NCI-H1105 (cell line): Measurements from ENCODE around the gene LSM4.
A peak's percentile ranks its signal among the peaks of the same experiment; 100 is the strongest.
"Not testable (repeated sequence)": the region's sequence is repeated elsewhere in the genome, so short reads cannot be mapped to it uniquely, and the experiment has no call there.

Experiments
- DNase-seq: peaks from one replicate; lab custom pipeline; 2025; lab: John Stamatoyannopoulos, UW

Gene LSM4

DNA sequence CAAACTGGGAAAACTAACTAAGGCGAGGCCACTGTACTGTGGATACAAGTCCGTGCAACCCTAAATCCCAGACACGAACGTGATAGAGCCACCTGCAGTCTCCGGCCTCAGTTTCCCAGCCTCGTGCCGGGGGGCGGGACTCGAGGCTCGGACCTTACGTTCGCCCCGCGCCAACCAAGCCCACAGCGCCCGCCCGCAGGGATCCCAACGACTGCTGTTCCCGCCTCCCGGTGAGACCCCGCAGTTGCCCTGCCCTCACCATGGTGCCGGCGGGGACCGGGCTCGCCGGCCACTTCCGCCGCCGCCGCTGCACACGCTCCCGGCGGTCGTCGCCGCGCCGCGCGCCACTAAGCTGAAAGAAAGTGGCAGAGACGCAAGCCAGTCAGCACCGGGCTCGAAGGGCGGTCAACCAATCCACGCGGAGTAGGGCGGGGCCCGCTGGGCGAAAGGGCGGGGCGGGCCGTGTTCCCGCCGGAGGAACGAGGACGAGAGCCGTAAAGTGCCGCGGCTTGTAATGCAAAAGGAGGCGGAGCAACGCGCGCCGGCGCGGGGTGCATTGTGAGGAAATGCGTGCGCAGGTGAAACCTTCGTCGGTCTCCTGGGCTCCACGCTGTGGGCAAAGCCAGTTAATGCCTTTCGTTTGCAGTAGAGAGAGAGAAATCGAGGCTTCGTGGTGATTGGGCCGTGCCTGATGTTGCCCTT is at the start of gene LSM4:
Gene LSM4 (minus strand): TSS at position 318 of the 702 bp plus-strand sequence. CDS start 56 bp downstream, at position 262.
- DNase-seq = peak; percentile 98

DNA sequence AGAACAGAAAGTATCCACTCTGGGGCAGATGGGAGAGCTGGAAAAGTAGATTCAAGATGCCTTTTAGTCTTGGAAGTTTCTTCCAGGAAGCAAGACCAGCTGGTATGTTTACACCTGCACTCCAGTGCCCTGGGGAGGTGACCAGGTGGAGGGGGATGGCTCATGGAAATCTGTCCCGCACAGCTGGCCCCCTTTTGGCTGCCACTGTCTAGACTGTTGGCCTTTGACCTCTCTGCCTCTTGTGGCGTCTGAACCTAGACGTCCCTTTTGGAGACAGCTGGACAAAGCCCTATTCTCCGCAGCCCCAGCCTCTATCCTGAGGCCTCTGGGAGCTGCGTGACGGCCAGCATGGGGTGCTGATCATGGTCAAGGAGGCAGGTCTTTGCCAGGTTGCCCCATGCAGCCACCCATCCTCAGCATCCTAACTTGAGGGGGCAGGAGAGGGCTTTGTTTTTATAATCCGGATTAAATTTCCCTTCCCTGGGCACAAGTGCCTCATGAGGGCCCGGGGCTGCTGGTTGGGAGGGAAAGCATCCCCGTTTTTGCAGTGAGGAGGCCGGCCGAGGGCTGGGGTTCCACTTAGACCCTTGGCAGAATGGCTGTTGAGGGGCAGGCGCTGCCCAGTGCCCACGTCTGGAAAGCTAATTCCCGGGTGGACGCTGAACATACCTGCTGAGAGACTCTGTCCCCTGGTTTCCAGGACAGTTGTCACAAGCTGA is 45.8 kb upstream of the LSM4 start:
- DNase-seq = no peak

DNA sequence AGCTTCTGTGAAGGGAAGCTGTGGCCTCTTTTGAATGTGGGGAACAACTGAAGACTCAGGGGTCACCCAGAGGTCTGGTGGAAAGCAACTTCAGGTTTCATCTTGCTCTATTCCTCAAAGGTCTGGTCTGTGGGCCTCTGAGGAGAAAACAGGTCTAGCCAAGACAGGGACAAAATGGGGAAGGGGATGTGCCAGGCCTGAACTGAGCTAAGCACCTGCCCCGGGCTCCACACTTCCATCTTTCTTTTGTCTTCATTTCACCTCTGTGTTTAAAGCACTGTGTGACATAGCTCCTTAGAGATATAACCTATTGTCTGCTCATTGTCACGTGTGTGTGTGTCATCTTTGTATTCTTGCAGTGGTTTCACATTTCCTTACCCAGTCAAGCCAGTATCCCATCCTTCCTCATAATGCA is 43.2 kb upstream of the LSM4 start:
- no peak for DNase-seq

- peak; percentile 93 for DNase-seq
These were observed 42.1 kb upstream of the LSM4 start for GRCh38 chr19:18364826-18365528.

GRCh38 chr19:18364277-18364825 is 41.5 kb upstream of the LSM4 start:
- DNase-seq = not testable (repeated sequence)

GRCh38 chr19:18363787-18364186 is 40.9 kb upstream of the LSM4 start:
- DNase-seq = no peak

DNA sequence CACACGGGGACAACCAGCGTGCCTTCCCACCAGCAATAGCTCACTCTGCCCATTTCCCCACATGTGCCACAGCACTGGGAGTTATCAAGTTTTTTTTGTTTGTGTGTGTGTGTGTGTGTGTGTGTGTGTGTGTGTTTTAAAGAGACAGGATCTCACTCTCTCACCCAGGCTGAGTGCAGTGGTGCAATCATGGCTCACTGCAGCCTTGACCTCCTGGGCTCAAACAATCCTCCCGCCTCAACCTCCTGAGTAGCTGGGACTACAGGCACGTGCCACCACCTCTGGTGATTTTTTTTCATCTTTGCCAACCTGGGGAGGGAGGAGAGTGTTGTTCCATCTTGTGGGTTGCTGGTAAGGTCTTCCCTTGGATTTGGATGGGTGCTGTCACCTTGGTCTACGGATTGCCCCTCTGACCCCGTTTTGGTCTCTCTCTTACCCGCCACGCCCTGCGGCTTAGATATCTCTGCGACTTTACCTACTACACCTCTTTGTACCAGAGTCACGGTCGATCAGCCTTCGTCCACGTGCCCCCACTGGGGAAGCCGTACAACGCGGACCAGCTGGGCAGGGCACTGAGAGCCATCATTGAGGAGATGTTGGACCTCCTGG is 40.2 kb upstream of the LSM4 start:
- DNase-seq = no peak

DNA sequence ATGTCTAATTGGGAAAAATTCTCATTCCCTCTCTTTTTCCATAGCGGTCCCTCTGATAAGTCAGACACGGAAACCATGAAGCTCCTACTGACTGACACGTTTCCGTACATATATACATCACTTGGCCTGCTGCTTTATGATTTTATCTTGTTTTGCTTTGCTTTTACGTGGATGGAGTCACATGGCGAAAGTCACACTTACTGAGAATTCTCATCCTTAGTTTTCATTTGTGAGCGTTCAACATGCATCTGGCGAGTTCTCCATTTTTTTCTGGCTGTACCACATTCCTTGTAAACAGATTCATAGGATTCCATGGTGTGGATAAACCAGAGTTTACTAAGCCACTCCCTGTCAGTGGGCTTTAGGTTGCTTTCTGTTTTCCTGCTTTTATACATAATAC is 38.8 kb upstream of the LSM4 start:
- no peak for DNase-seq

DNA sequence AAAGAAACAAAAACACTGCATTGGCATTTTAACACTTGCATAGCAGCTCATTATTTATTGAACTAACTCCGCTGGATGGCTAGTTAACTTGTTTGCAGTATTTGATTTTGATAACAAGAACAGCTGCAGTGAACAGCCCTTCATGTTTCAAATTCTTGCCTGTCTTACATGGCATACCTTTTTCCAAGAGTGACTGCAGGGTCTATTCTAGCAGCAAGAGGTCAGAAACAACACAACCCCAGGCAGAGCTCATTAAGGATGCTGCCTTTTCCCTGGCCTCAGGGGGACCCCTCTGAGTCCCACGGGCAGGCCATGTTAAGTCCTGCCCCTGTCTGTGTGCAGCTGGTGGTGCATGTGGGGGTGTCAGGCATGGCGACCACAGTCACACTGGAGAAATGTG is 34.2 kb upstream of the LSM4 start:
- no peak for DNase-seq

GRCh38 chr19:18354743-18355142 is 31.9 kb upstream of the LSM4 start:
- DNase-seq = not testable (repeated sequence)

- no peak for DNase-seq
These were observed 30.6 kb upstream of the LSM4 start for GRCh38 chr19:18353378-18354005.

GRCh38 chr19:18351544-18351943 is 28.7 kb upstream of the LSM4 start:
- no peak for DNase-seq

GRCh38 chr19:18350490-18350889 is 27.6 kb upstream of the LSM4 start:
- no peak for DNase-seq

DNA sequence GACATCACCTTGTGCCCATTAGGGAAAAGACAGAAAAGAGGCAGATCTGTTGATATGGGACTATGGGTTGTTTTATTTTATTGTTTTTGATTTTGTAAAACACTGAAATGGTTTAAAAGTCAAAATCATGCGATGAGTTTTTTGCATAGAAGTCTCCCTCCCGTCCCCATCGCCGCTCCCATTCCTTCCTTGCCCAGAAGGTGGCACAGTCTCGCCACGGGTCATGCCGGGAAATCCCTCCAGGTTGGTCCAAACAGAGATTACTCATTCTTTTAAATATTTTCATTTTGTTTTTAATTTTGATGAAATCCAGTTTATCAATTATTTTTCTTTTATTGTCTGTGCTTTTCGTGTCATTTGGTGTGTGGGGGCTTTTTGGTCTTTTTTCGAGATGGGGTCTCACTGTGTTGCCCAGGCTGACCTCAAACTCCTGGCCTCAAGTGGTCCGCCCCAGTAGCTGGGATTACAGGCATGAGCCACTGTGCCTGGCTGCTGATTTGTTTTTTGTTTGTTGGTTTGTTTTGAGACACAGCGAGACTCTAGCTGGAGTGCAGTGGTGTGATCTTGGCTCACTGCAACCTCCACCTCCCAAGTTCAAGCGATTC is 26.8 kb upstream of the LSM4 start:
- peak; percentile 26 for DNase-seq

DNA sequence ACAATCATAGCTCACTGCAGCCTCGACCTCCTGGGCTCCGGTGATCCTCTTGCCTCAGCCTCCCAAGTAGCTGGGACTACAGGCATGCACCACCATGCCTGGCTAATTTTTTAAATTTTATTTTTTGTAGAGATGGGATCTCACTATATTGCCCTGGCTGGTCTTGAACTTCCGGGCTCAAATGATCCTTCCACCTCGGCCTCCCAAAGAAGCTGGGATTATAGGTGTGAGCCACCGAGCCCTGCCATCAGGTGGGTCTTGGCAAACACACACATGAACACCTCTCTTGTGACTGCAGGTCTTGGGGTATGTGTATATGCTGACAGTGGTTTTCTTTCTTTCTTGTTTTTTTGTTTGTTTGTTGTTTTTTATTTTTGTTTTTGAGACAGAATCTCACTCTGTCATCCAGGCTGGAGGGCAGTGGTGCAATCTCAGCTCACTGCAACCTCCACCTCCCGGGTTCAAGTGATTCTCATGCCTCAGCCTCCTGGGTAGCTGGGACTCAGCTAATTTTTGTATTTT is 26.0 kb upstream of the LSM4 start:
- DNase-seq = not testable (repeated sequence)

DNA sequence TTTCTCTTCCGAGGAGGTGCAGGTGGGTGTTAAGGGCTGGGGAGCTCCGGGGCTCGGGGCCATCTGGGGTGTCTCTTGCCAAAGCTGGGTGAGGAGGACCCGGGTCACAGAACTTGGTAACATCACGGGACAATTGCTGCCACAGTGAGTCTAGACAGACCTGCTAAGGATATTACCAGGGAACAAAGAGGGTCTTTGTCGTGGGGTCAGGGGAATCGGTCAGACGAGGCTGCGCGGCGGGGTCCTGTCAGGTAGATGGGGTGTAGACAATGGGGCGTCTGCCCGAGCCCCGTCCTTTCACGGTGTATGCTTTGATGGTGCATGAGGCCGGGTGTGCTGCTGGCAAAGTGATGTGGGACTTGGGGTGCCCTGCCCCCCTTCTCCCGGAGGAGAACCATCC is 25.3 kb upstream of the LSM4 start:
- no peak for DNase-seq

DNA sequence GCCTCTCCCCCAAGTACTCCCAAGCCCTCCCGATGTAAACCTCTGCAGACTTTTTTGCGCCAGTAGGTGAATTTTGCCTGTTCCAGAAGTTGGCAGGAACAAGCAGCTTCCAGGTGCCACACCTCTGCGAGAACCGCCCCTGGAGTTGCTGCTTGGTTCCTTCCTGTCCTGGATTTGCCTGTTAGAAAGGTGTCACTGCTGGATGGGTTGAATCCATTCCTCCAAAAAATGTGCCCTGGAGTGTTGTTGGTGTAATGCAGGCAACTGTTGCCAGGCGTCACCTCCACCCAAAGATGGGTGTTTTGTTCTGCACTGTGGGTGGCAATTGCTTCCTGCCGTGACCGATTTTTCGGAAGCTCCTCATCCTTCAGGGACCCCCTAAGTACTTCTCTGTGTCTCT is 23.2 kb upstream of the LSM4 start:
- DNase-seq = peak; percentile 1

DNA sequence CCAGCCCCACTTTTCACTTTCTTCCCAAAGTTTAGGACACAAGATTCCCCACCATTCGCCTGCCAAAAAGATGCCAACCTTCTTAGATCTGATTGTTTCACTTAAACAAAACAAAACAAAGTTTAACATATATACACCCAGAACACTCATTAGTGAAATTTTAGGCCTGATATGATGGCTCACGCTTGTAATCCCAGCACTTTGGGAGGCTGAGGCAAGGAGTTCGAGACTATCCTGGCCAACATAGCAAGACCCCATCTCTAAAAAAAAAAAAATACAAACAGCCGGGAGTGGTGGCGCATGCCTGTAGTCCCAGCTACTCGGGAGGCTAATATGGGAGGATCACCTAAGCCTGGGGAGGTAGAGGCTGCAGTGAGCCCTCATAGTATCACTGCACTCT is 22.4 kb upstream of the LSM4 start:
- DNase-seq = no peak

GRCh38 chr19:18344582-18344950 is 21.7 kb upstream of the LSM4 start:
- no peak for DNase-seq

- no peak for DNase-seq
These were observed 19.3 kb upstream of the LSM4 start for GRCh38 chr19:18342090-18342632.
